HEK293 (cell line): ENCODE results near the gene ZNF227.
"Not testable (repeated sequence)": the region's sequence is repeated elsewhere in the genome, so short reads cannot be mapped to it uniquely, and the experiment has no call there.

ENCODE experiments used
- CTCF ChIA-PET: fragments of 350-600 bp; formaldehyde crosslinking; extraction: SDS; loops from one replicate; lab custom pipeline; 2021; ENCODE audit warnings: antibody characterized with exemption; lab: Yijun Ruan, JAX
- POLR2A ChIA-PET: fragments of 300-600 bp; formaldehyde crosslinking; extraction: SDS; loops from one replicate; lab custom pipeline; 2020; ENCODE audit warnings: antibody characterized with exemption, inconsistent platforms; lab: Yijun Ruan, JAX
- H3K27ac ChIP-seq: fragments of 200-500 bp; sonication (Bioruptor generic); 2 replicates; pipeline ENCODE4 v1.5.1; 2014; ENCODE audit warnings: low read depth, low read length, control low read depth, inconsistent platforms; ENCODE audit errors: extremely low read depth
- H3K36me3 ChIP-seq, 2 experiments: fragments of 200-500 bp in 1 of 2; sonication (Bioruptor generic) in 1 of 2; 1 replicate in 1 of 2; 2 replicates in 1 of 2; pipeline ENCODE4 v1.5.1; 2014 to 2017; ENCODE audit warnings: inconsistent platforms in 2 of 2, low read length in 2 of 2; ENCODE audit not compliant: control insufficient read depth in 2 of 2, insufficient read depth in 1 of 2
- H3K4me1 ChIP-seq: fragments of 200-500 bp; sonication (Bioruptor generic); 2 replicates; pipeline ENCODE4 v1.5.1; 2014; ENCODE audit warnings: mild to moderate bottlenecking, low read length, inconsistent platforms; ENCODE audit not compliant: control insufficient read depth, insufficient read depth
- H3K4me3 ChIP-seq: 2 replicates; pipeline ENCODE4 v1.5.1; 2011; ENCODE audit warnings: low read depth, mild to moderate bottlenecking, control low read depth, low read length, moderate library complexity
- H3K9me3 ChIP-seq: fragments of 200-500 bp; sonication (Bioruptor generic); 2 replicates; pipeline ENCODE4 v1.5.1; 2014; ENCODE audit warnings: low read depth, low read length, inconsistent platforms; ENCODE audit not compliant: control insufficient read depth, insufficient read depth
- GLI4 ChIP-seq: fragments of 450-650 bp; formaldehyde crosslinking; IDR thresholded peaks from 2 replicates; pipeline ENCODE4 v1.5.1; 2016; ENCODE audit warnings: missing biosample characterization, missing genetic modification characterization
- SCRT2 ChIP-seq: fragments of 450-650 bp; formaldehyde crosslinking; IDR thresholded peaks from 2 replicates; pipeline ENCODE4 v1.5.1; 2016; ENCODE audit warnings: missing biosample characterization, missing genetic modification characterization
- ZBTB11 ChIP-seq: fragments of 450-650 bp; formaldehyde crosslinking; conservative IDR thresholded peaks from 2 replicates; pipeline ENCODE4 v1.5.1; 2016; ENCODE audit warnings: low read depth, missing biosample characterization, missing genetic modification characterization
- ZBTB21 ChIP-seq: fragments of 450-650 bp; formaldehyde crosslinking; IDR thresholded peaks from 2 replicates; pipeline ENCODE4 v1.5.1; 2017; ENCODE audit warnings: missing biosample characterization, missing genetic modification characterization
- ZNF18 ChIP-seq: fragments of 450-650 bp; formaldehyde crosslinking; IDR thresholded peaks from 2 replicates; pipeline ENCODE4 v1.5.1; 2016; ENCODE audit warnings: missing biosample characterization, missing genetic modification characterization
- ZNF202 ChIP-seq: fragments of 450-650 bp; formaldehyde crosslinking; IDR thresholded peaks from 2 replicates; pipeline ENCODE4 v1.5.1; 2016; ENCODE audit warnings: missing biosample characterization, missing genetic modification characterization, borderline replicate concordance
- ZNF248 ChIP-seq: fragments of 450-650 bp; formaldehyde crosslinking; IDR thresholded peaks from 2 replicates; pipeline ENCODE4 v1.5.1; 2017; ENCODE audit warnings: missing biosample characterization, missing genetic modification characterization
- ZNF280D ChIP-seq: fragments of 450-650 bp; formaldehyde crosslinking; IDR thresholded peaks from 2 replicates; pipeline ENCODE4 v1.5.1; 2016; ENCODE audit warnings: missing biosample characterization, missing genetic modification characterization
- ZNF354C ChIP-seq: fragments of 450-650 bp; formaldehyde crosslinking; IDR thresholded peaks from 2 replicates; pipeline ENCODE4 v1.5.1; 2016; ENCODE audit warnings: missing biosample characterization, missing genetic modification characterization, low read depth, borderline replicate concordance
- ZNF404 ChIP-seq: fragments of 450-650 bp; formaldehyde crosslinking; IDR thresholded peaks from 2 replicates; pipeline ENCODE4 v1.5.1; 2017; ENCODE audit warnings: missing biosample characterization, missing genetic modification characterization
- ZNF677 ChIP-seq: fragments of 450-650 bp; IDR thresholded peaks from 2 replicates; pipeline ENCODE4 v1.5.0; 2018; ENCODE audit warnings: missing biosample characterization, mild to moderate bottlenecking, missing genetic modification characterization, moderate library complexity
- ZXDB ChIP-seq: fragments of 450-650 bp; formaldehyde crosslinking; IDR thresholded peaks from 2 replicates; pipeline ENCODE4 v1.5.1; 2016; ENCODE audit warnings: missing biosample characterization, missing genetic modification characterization
- TF ChIP-seq, protein P1 (sequence below): fragments of 450-650 bp; formaldehyde crosslinking; IDR thresholded peaks from 2 replicates; pipeline ENCODE4 v1.5.1; 2016; ENCODE audit warnings: missing biosample characterization, missing genetic modification characterization
- TF ChIP-seq, protein P2 (sequence below): fragments of 450-650 bp; formaldehyde crosslinking; IDR thresholded peaks from 2 replicates; pipeline ENCODE4 v1.5.1; 2016; ENCODE audit warnings: missing biosample characterization, missing genetic modification characterization

Gene ZNF227

GRCh38 chr19:44232867-44233266 lies 20.5 kb downstream of the ZNF227 start (continued):
- TF ChIP-seq, protein P1, sequence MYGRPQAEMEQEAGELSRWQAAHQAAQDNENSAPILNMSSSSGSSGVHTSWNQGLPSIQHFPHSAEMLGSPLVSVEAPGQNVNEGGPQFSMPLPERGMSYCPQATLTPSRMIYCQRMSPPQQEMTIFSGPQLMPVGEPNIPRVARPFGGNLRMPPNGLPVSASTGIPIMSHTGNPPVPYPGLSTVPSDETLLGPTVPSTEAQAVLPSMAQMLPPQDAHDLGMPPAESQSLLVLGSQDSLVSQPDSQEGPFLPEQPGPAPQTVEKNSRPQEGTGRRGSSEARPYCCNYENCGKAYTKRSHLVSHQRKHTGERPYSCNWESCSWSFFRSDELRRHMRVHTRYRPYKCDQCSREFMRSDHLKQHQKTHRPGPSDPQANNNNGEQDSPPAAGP: no peak
- TF ChIP-seq GLI4 (tag by site-specific recombination) (no peak), SCRT2 (peak; percentile 97), ZNF202 (tag by site-specific recombination) (no peak)
- TF ChIP-seq, protein P2, sequence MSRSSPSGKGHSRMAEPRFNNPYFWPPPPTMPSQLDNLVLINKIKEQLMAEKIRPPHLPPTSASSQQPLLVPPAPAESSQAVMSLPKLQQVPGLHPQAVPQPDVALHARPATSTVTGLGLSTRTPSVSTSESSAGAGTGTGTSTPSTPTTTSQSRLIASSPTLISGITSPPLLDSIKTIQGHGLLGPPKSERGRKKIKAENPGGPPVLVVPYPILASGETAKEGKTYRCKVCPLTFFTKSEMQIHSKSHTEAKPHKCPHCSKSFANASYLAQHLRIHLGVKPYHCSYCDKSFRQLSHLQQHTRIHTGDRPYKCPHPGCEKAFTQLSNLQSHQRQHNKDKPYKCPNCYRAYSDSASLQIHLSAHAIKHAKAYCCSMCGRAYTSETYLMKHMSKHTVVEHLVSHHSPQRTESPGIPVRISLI: 0 out of 2 replicates have a peak, but pooled peaks have one; percentile 7

- ChIA-PET CTCF (interaction anchor here (0.6 to 1.0 kb wide), 2 partner anchors 20 to 31 kb away, joined by 3 to 4 read pairs; no protein-coding TSS in a partner anchor), POLR2A (no interaction called here)
- Histone ChIP-seq H3K4me3 (no peak overlapping the region), H3K27ac (no peak overlapping the region), H3K9me3 (peaks cover 65% of the 10 kb centered on the region), H3K4me1 (no peaks in the 10 kb centered on the region), H3K36me3 (peaks cover 55 to 97% of the 10 kb centered on the region in 2 experiments)
- TF ChIP-seq ZNF18 (tag by site-specific recombination): peak; percentile 53
- peak; percentile 60; the same call in 1 of the 2 replicates for TF ChIP-seq ZNF677 (tag by site-specific recombination)
- no peak for TF ChIP-seq ZNF404 (tag by site-specific recombination)
Observed at GRCh38 chr19:44236384-44236783, 24.1 kb downstream of the ZNF227 start.

DNA sequence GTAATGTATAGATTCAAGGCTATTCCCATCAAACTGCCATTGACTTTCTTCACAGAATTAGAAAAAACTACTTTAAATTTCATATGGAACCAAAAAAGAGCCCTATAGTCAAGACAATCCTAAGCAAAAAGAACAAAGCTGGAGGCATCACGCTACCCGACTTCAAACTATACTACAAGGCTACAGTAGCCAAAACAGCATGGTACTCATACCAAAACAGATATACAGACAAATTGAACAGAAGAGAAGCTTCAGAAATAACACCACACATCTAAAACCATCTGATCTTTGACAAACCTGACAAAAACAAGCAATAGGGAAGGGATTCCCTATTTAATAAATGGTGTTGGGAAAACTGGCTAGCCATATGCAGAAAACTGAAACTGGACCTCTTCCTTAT lies 40.0 kb downstream of the ZNF227 start:
- TF ChIP-seq ZNF354C: peak; percentile 36; the same call in 1 of the 2 replicates
- TF ChIP-seq ZBTB11 (tag by site-specific recombination): 0 out of 2 replicates have a peak, but pooled peaks have one; percentile 7
- 0 out of 2 replicates have a peak, but pooled peaks have one; percentile 16 for TF ChIP-seq ZXDB (tag by site-specific recombination)
- TF ChIP-seq ZNF248 (tag by site-specific recombination): 0 out of 2 replicates have a peak, but pooled peaks have one; percentile 9
- TF ChIP-seq ZBTB21 (tag by site-specific recombination): peak; percentile 14; the same call in 1 of the 2 replicates
- TF ChIP-seq ZNF280D (tag by site-specific recombination): peak; percentile 93; the same call in 1 of the 2 replicates
- H3K4me1 ChIP-seq, H3K27ac ChIP-seq, POLR2A ChIA-PET, H3K4me3 ChIP-seq: not testable (repeated sequence)
- Histone ChIP-seq H3K9me3 (peaks cover 83% of the 10 kb centered on the region), H3K36me3 (peaks cover 0 to 43% of the 10 kb centered on the region in 2 experiments; a peak in 2 of 3 replicates)
- CTCF ChIA-PET: interaction anchor here (0.6 kb wide), 1 partner anchor 42 kb away, joined by 3 read pairs; no protein-coding TSS in a partner anchor
